NCI-H2081 treated with DMSO at 0.1 percent for 48 hours (cell line): ENCODE data around the gene BNC2.
"Not testable (repeated sequence)": the region's sequence is repeated elsewhere in the genome, so short reads cannot be mapped to it uniquely, and the experiment has no call there.

Experiments
- DNase-seq: peaks from one replicate; lab custom pipeline; 2025; lab: John Stamatoyannopoulos, UW

BNC2 gene

GRCh38 chr9:16870596-16871335 lies at the start of gene BNC2:
BNC2 (minus strand) TSS chr9:16870670; CDS start chr9:16870648, 22 bp downstream.
- DNase-seq, result no peak

- DNase-seq, result no peak
These were observed 48.5 kb upstream of the BNC2 start for GRCh38 chr9:16918920-16919319.

- no peak for DNase-seq
These were observed 44.8 kb upstream of the BNC2 start for GRCh38 chr9:16915126-16915831.

DNA sequence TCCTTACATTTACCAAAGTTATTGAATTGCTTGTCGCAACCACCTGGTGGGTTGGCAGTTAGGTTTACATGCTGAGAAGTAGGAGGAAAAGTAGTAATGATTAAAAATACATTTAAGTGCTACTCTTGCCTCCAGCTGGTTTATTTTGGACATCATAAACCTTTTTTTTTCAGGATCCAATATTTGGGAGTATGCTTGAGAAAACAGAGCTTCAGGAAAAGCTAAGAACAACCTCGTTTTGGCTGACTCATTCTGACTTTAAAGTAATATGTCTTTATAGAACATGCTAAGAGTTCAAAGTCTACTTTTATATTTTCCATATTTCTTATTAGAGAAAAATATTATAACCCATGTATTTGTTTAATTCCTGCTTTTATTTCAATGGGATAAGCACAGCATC lies 41.7 kb upstream of the BNC2 start:
- no peak for DNase-seq

DNA sequence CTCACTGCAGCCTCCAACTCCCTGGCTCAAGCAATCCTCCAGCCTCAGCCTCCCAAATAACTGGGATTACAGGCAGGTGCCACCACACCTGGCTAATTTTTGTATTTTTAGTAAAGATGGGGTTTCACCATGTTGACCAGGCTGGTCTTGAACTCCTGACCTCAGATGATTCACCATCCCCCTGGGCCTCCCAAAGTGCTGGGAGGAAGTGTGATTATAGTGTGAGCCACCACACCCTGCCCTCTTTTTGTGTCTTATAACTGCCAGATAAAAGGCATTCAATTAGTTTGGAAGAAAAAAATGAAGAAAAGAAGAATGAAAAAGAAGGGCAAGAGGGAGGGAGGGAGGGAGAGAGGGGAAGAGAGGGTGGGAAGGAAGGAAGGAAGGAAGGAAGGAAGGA lies 37.7 kb upstream of the BNC2 start:
- DNase-seq, result not testable (repeated sequence)

GRCh38 chr9:16904655-16905054 lies 34.2 kb upstream of the BNC2 start:
- DNase-seq, result no peak

- no peak for DNase-seq
These were observed 31.1 kb upstream of the BNC2 start for GRCh38 chr9:16901590-16901989.

DNA sequence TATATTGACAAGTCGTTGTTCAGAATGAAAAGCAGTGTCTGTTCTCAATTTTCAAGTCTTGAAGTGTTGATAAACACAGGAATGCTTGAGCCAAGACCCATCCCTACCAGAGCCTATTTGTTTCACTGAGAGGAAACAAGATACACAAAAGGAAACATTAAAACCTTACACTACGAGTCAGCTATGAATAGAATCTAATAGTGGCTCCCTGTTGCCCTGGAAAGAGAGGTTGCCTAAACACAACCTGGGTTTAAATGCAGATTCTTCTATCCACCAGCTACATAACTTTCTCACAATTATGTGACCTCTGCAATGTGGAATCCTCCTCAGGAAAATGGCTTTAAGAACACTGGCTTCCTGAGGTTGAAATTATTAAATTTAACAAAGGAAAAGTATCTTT lies 29.1 kb upstream of the BNC2 start:
- DNase-seq, result no peak

DNA sequence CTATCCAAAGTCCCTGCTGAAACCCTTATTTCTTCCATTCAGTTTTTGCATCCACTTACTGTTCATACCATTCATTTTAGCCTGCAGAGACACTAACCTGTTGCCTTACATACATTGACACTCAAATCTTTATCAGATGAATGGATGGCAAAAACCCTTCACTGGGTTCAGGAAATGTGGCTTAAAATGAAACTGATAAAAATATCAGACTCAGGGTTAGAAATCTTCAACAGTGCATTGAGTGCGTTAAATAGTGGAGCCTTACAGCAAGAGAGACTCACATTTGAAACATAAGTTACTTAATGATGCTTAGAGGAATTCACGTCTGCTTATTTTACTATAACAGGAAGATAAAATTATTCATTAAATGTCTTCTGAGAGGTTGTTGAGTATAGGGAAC lies 28.0 kb upstream of the BNC2 start:
- DNase-seq, result no peak

- DNase-seq, result no peak
These were observed 18.1 kb upstream of the BNC2 start for GRCh38 chr9:16888594-16888993.

DNA sequence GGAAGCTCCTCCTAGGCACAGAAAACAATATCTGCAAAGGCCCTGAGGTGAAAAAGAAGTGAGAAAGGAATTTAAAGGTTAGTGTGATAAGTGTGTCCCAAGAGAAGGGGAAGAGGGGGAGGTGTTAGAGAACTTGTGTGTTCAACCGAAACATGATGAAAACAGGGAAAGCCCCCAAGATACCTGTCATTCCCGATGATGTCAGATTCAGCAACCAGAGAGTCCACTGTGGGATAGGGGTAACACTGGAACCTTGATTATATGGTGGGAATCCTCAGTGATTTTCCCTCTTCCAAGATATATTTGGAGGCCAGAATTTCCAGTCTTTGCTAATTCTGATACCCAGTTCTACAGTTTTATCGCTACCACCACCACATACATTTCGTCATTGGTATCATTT lies 15.5 kb upstream of the BNC2 start:
- no peak for DNase-seq

GRCh38 chr9:16884952-16885513 lies 14.6 kb upstream of the BNC2 start:
- DNase-seq, result no peak

DNA sequence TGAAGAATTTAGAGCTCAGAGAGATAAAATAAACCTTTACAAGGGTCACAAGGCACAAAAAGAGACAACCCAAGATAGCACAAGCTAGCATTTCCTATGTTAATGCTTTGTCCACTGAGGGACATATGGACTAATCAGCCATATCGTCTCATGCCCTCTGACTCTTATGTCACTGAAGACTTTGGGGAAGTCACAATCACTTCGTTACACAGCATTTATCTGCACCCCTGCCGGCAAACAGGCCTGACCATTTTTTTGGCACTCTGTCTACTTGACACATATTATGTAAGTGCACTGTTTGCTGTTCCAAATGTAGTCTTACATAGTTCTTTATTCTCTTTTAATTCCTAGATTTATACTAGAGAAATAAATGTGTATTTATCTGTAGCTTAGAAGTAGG lies 13.9 kb upstream of the BNC2 start:
- no peak for DNase-seq

DNA sequence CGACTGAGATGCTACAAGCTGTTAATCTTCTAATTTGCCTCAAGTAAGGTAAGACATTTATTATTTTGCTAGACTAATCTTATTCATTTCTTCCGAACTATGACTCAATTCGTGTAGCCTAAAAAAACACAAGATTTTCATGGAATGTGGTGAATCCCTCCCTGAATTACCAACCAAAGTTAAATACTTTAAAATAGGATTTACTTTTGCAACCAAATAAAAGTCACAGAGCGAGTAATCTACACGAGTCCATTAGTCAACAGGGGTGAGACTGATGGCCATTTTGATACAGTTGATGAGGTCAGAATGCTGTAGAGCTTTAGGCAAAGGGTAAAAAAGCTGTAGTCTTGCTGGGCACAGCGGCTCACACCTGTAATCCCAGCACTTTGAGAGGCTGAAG lies 13.1 kb upstream of the BNC2 start:
- DNase-seq, result no peak

DNA sequence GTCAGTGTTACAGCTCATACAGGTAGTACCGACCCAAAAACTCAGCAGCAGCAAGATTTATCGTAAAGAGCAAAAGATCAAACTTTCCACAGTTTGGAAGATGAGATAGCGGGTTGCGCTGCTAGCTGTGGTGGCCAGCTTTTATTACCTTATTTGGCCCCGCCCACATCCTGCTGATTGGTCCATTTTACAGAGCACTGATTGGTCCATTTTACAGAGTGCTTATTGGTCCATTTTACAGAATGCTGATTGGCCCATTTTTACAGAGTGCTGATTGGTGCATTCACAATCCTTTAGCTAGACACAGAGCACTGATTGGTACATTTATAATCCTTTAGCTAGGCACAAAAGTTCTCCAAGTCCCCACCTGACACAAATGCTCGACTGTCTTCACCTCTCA lies 12.0 kb upstream of the BNC2 start:
- DNase-seq, result not testable (repeated sequence)

DNA sequence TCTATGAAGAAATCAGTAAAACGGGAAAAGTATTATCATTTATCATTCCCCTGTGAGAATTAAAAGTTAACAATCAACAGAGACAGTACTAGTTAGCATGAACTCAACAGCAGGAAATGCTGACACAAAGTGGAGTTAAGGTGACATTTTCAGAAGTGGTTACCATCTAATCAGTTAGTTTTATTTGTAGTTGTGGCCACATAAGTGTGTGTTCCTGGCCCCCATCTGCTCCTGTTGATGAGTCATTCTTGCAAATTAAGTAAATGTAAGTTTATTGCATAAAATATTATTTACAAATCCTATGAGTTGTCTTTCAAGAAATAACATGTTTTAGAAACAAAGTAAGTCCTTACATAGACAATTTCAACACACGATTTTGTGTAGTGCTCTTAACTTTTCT lies 8.9 kb upstream of the BNC2 start:
- DNase-seq, result no peak

DNA sequence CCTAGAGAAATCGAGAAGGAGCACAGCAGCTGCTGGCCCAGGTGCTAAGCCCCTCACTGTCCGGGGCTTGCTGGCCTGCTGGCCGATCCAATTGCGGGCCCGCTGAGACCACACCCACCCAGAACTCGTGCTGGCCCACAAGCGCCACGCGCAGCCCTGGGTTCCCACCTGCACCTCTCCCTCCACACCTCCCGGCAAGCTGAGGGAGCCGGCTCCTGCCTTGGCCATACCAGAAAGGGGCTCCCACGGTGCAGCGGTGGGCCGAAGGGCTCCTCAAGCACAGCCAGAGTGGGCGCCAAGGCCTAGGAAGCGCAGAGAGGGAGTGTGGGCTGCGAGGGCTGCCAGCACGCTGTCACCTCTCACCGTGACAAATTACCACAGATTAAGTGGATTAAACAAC lies 6.8 kb upstream of the BNC2 start:
- DNase-seq, result no peak

- no peak for DNase-seq
These were observed 2.8 kb upstream of the BNC2 start for GRCh38 chr9:16873126-16873802.

DNA sequence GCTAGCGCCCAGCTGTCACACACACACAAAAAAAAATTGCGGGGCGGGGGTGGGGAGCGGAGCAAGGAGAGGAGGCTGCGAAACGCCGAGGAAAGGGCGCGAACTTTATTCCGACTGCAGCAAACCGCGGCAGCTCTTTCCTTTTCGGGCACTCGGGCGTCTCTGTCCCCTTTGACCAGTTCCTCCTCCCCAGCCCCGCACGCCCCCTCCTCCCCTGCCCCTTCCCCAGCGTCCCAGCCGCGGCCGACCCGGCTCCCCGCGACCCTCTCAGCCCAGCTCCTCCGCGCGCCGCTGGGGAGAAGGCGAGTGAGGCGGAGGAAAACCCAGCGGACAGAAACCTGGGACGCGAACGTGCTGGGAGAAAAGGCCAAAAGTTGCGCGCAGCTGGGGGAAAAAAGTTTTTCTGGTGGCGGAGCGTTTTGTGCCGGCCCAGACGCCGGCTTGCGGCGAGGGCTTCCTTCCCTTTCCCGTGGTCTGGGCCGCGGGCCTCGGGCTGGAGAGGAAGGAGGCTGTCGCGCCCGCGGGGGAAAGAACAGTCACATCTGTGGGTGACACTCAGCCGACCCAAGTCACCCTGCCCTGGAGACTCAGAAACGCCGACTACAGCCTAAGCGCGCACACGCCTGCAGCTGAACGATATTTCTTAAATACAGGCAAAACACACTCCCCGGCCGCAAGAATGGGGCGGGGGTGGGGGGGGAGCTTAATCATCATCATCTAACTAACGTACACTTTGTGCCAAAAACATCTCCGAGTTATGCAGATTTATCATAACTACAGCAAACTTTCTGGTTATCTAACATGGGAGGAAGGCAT lies 1.1 kb upstream of the BNC2 start:
- DNase-seq, result no peak

DNA sequence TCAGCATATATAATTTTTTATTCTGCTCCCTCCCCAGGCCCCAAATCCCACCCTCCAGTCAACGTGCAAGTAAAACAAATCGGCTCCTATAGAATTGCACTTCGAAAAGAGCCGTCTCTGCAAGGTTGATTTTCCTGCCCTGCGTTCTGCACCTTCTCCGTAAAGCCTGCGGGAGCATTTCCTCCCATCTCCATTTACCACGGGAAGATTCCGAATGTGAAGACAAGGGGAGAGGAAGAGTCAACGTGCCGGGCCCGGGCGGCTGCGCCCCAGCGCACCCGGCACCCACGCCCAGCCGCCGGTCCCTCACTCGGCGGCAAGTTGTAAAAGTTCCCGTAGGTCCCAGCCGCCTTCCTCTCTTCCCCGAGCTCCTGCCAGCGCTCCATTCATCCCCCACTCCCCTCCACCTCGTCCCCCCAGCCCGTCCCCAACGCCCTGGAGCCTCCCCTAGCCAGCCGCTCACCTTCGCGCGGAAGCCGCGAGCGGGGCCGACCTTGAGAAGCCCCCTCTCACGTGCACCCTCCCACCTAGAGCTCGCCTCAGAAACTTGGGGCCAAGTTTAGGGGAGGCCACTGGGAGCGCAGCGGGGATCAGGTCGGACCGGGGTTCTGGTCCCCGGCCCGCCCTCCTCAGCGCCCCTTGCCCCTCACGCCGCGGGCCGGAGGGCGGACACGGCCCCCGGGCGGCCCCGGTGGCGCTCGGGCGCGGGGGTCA lies 431 bp downstream of the BNC2 start:
- DNase-seq, result no peak

DNA sequence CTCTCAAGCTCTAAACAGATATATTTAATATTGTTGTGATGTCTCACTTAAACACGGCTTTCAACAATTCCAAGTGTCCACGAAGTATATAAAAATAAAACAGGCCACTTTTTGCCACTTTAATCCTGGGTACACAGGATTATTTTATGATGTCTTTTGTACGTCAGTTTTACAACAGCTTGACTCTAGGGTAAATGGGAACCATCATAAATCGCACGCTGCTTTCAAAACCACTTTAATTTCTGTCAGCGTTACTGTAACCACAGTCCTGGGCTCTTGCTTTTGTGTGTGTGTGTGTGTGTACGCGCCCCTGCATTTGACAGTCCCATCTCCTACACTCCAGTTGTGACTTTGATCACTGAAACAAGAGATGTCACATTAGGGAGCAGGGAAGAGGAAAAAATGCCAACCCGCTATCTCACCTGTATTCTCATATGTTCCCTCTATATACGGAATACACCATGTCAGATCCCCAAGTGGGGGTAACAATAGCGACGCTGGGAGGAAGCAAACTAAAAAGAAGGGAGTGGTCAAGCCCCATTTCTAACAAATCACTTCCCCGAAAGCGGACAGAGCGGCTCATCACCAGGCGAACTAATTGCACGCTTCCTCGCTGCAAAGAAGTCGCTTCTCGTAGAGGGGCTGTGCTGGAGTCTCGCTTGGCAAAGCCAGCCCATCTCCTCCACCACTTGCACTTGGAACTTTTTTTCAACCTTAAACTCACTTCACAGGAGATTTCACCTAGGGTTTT lies 1.2 kb downstream of the BNC2 start:
- no peak for DNase-seq
